Kidney tubule cell (primary cell): Measurements from ENCODE around the gene PRIMPOL.
A peak's percentile ranks its signal among the peaks of the same experiment; 100 is the strongest.
"Not testable (repeated sequence)": the region's sequence is repeated elsewhere in the genome, so short reads cannot be mapped to it uniquely, and the experiment has no call there.

Source experiments
- DNase-seq: peaks from one replicate; pipeline ENCODE4 v3.0.0-alpha.2; 2018; ENCODE audit warnings: low spot score

The PRIMPOL gene

GRCh38 chr4:184641022-184641421 is 8.5 kb upstream of the PRIMPOL start:
- DNase-seq = no peak

- no peak for DNase-seq
Observed at GRCh38 chr4:184641451-184641850, 8.1 kb upstream of the PRIMPOL start.

- DNase-seq = no peak
Observed at GRCh38 chr4:184643731-184644130, 5.8 kb upstream of the PRIMPOL start.

- DNase-seq = peak; percentile 82
Observed at GRCh38 chr4:184644553-184645307, 4.8 kb upstream of the PRIMPOL start.

- DNase-seq = no peak
Observed at GRCh38 chr4:184645904-184646610, 3.5 kb upstream of the PRIMPOL start.

GRCh38 chr4:184647266-184648053 is 2.1 kb upstream of the PRIMPOL start:
- DNase-seq = peak; percentile 24

- DNase-seq = no peak
Observed at GRCh38 chr4:184648054-184648312, 1.6 kb upstream of the PRIMPOL start.

- DNase-seq = peak; percentile 51
Observed at GRCh38 chr4:184648313-184649025, 1.1 kb upstream of the PRIMPOL start.

GRCh38 chr4:184649971-184650855 is 675 bp downstream of the PRIMPOL start:
- DNase-seq = peak; percentile 59

GRCh38 chr4:184651899-184652298 is 2.4 kb downstream of the PRIMPOL start:
- no peak for DNase-seq

- DNase-seq = not testable (repeated sequence)
Observed at GRCh38 chr4:184652681-184653080, 3.1 kb downstream of the PRIMPOL start.

- DNase-seq = no peak
Observed at GRCh38 chr4:184653650-184654049, 4.1 kb downstream of the PRIMPOL start.

GRCh38 chr4:184655889-184656869 is 6.6 kb downstream of the PRIMPOL start:
- no peak for DNase-seq

GRCh38 chr4:184657144-184657543 is 7.6 kb downstream of the PRIMPOL start:
- no peak for DNase-seq

- not testable (repeated sequence) for DNase-seq
Observed at GRCh38 chr4:184657820-184658219, 8.3 kb downstream of the PRIMPOL start.

GRCh38 chr4:184660978-184661377 is 11.4 kb downstream of the PRIMPOL start:
- no peak for DNase-seq

GRCh38 chr4:184662236-184662635 is 12.7 kb downstream of the PRIMPOL start:
- DNase-seq = no peak

- DNase-seq = no peak
Observed at GRCh38 chr4:184664445-184665210, 15.1 kb downstream of the PRIMPOL start.

GRCh38 chr4:184666670-184667069 is 17.1 kb downstream of the PRIMPOL start:
- DNase-seq = no peak
